ENCODE results near the gene OR12D1.

Gene OR12D1

GRCh38 chr6:29447670-29448069 lies 32.9 kb downstream of the OR12D1 start:
- Histone ChIP-seq H2AFZ (ENCODE audit: low read length) (no peak overlapping the region), H3K4me1 (ENCODE audit: insufficient read depth, low read length, severe bottlenecking) (no peaks in the 10 kb centered on the region), H3K9me2 (ENCODE audit: low read depth, low read length) (no peaks in the 10 kb centered on the region), H3K4me2 (ENCODE audit: low read length) (no peak overlapping the region), H3K27me3 (ENCODE audit: insufficient read depth, low read length) (0 out of 2 replicates have a peak, but pooled peaks cover 3% of the 10 kb centered on the region), H3K36me3 (ENCODE audit: insufficient read depth, low read length) (no peaks in the 10 kb centered on the region), H3K4me3 (ENCODE audit: low read depth, low read length, poor library complexity, severe bottlenecking) (no peak overlapping the region), H3K27ac (ENCODE audit: low read depth, low read length, poor library complexity, severe bottlenecking) (no peak overlapping the region), H3K9me3 (ENCODE audit: low read length) (no peaks in the 10 kb centered on the region), H3K79me2 (ENCODE audit: insufficient read depth, low read length) (no peaks in the 10 kb centered on the region), H4K20me1 (ENCODE audit: insufficient read depth, low read length) (no peaks in the 10 kb centered on the region), H3F3A (ENCODE audit: insufficient read depth, low read length) (no peaks in the 10 kb centered on the region), H3K9ac (ENCODE audit: low read length) (no peak overlapping the region)
- TF ChIP-seq, protein P1, sequence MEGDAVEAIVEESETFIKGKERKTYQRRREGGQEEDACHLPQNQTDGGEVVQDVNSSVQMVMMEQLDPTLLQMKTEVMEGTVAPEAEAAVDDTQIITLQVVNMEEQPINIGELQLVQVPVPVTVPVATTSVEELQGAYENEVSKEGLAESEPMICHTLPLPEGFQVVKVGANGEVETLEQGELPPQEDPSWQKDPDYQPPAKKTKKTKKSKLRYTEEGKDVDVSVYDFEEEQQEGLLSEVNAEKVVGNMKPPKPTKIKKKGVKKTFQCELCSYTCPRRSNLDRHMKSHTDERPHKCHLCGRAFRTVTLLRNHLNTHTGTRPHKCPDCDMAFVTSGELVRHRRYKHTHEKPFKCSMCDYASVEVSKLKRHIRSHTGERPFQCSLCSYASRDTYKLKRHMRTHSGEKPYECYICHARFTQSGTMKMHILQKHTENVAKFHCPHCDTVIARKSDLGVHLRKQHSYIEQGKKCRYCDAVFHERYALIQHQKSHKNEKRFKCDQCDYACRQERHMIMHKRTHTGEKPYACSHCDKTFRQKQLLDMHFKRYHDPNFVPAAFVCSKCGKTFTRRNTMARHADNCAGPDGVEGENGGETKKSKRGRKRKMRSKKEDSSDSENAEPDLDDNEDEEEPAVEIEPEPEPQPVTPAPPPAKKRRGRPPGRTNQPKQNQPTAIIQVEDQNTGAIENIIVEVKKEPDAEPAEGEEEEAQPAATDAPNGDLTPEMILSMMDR (IDR thresholded peaks at IDR 0.05; ENCODE audit: low read length): no peak
- TF ChIP-seq EZH2 (IDR thresholded peaks at IDR 0.05; ENCODE audit: borderline replicate concordance, low read length): no peak

- Histone ChIP-seq H3K27me3 (ENCODE audit: insufficient read depth, low read length) (0 out of 2 replicates have a peak, but pooled peaks cover 3% of the 10 kb centered on the region), H3K4me2 (ENCODE audit: low read length) (no peak overlapping the region), H4K20me1 (ENCODE audit: insufficient read depth, low read length) (no peaks in the 10 kb centered on the region), H3K79me2 (ENCODE audit: insufficient read depth, low read length) (no peaks in the 10 kb centered on the region), H3F3A (ENCODE audit: insufficient read depth, low read length) (no peaks in the 10 kb centered on the region), H2AFZ (ENCODE audit: low read length) (no peak overlapping the region), H3K27ac (ENCODE audit: low read depth, low read length, poor library complexity, severe bottlenecking) (no peak overlapping the region), H3K4me1 (ENCODE audit: insufficient read depth, low read length, severe bottlenecking) (no peaks in the 10 kb centered on the region), H3K4me3 (ENCODE audit: low read depth, low read length, poor library complexity, severe bottlenecking) (no peak overlapping the region), H3K9ac (ENCODE audit: low read length) (no peak overlapping the region), H3K9me3 (ENCODE audit: low read length) (no peaks in the 10 kb centered on the region), H3K36me3 (ENCODE audit: insufficient read depth, low read length) (no peaks in the 10 kb centered on the region), H3K9me2 (ENCODE audit: low read depth, low read length) (no peaks in the 10 kb centered on the region; the same call in 1 of the 2 replicates)
- TF ChIP-seq EZH2 (IDR thresholded peaks at IDR 0.05; ENCODE audit: borderline replicate concordance, low read length): no peak
- TF ChIP-seq, protein P1 (IDR thresholded peaks at IDR 0.05; ENCODE audit: low read length): no peak
Measured at GRCh38 chr6:29451471-29452193, 36.9 kb downstream of the OR12D1 start.

GRCh38 chr6:29456971-29457370 lies 42.2 kb downstream of the OR12D1 start, which contains the start of the genes OR11A1 and OR2H1:
Gene OR11A1 (minus strand): TSS chr6:29457071. CDS start chr6:29427641, 29,430 bp downstream.
Gene OR2H1 (plus strand): TSS chr6:29457155. CDS start chr6:29461770, 4,615 bp downstream.
- Histone ChIP-seq H3K9ac (ENCODE audit: low read length) (no peak within 1 kb of the TSS), H3K79me2 (ENCODE audit: insufficient read depth, low read length) (no peaks in the 10 kb centered on the region), H3K27ac (ENCODE audit: low read depth, low read length, poor library complexity, severe bottlenecking) (no peak within 1 kb of the TSS), H3K9me2 (ENCODE audit: low read depth, low read length) (no peaks in the 10 kb centered on the region; the same call in 1 of the 2 replicates), H2AFZ (ENCODE audit: low read length) (no peak within 1 kb of the TSS), H3K4me2 (ENCODE audit: low read length) (no peak within 1 kb of the TSS), H3K4me3 (ENCODE audit: low read depth, low read length, poor library complexity, severe bottlenecking) (no peak within 1 kb of the TSS), H3K4me1 (ENCODE audit: insufficient read depth, low read length, severe bottlenecking) (no peaks in the 10 kb centered on the region), H3K27me3 (ENCODE audit: insufficient read depth, low read length) (no peaks in the 10 kb centered on the region), H3F3A (ENCODE audit: insufficient read depth, low read length) (no peaks in the 10 kb centered on the region), H4K20me1 (ENCODE audit: insufficient read depth, low read length) (no peaks in the 10 kb centered on the region), H3K9me3 (ENCODE audit: low read length) (no peaks in the 10 kb centered on the region), H3K36me3 (ENCODE audit: insufficient read depth, low read length) (no peaks in the 10 kb centered on the region)
- TF ChIP-seq, protein P1 (IDR thresholded peaks at IDR 0.05; ENCODE audit: low read length): no peak
- no peak for TF ChIP-seq EZH2 (IDR thresholded peaks at IDR 0.05; ENCODE audit: borderline replicate concordance, low read length)

All from OCI-LY1 (cell line).